ENCODE measurements around the gene SHANK3.

DNA sequence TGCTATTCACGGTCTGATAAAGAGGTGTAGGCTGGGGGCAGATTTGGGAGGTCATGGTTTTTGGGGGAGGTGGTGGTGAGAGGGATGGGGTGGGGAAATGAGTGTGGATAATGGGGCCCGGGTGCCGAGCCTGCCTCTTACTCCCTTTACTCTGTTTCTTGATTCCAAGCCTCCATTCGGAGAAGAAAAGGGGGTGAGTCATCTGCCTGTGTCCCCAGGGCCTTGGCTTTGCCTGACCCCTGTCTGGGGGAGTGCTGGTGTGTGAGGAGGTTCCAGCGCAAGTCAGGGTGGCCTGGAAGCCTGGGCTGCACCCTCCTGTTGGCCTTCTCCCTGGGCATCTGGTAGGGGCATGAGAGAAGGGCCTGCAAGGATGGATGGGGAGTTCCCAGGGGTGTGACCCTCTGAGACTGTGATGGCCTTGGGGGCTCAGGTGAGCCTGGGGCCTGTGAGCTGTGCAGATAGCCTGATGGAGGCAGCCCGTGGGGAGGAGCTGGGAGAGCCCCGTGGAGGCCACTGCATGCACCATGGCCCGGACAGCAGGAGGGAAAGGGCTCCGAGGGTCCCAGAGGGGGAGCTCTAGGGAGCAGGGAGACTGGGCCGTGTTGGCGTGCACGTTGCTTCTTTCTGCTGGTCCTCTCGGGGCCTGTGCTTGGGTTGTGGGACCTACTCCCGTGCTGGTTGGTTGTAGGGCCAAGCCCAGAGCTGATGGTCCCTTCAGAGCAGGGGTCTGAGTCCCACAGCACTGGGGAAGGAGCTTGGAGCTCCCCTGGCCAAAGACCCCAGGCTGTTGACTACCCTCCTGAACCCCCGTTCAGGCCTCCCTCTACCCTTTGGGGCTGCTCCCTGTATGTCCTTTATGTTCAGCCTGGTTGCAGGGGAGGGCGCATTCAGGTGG lies 39.1 kb downstream of the SHANK3 start:
- TF ChIP-seq TEAD4 (IDR thresholded peaks at IDR 0.05; ENCODE audit: borderline replicate concordance, insufficient read depth) (no peak), YY1 (IDR thresholded peaks at IDR 0.05; ENCODE audit: low read depth) (no peak), POLR2AphosphoS5 (IDR thresholded peaks at IDR 0.05; ENCODE audit: low read depth, low read length) (no peak), CHD2 (IDR thresholded peaks at IDR 0.05; ENCODE audit: low read length, partially characterized antibody) (no peak), TAF1 (IDR thresholded peaks at IDR 0.05; ENCODE audit: borderline replicate concordance, low read depth, low read length) (no peak), SMC3 (IDR thresholded peaks at IDR 0.05; ENCODE audit: low read depth, low read length) (no peak), EP300 (IDR thresholded peaks at IDR 0.05; ENCODE audit: borderline replicate concordance in 1 of 2, low read depth in 1 of 2, low read length in 1 of 2) (no peak), RXRA (IDR thresholded peaks at IDR 0.05; ENCODE audit: borderline replicate concordance, low read depth) (no peak), GABPA (IDR thresholded peaks at IDR 0.05; ENCODE audit: low read depth) (no peak)
- TF ChIP-seq, protein P1, sequence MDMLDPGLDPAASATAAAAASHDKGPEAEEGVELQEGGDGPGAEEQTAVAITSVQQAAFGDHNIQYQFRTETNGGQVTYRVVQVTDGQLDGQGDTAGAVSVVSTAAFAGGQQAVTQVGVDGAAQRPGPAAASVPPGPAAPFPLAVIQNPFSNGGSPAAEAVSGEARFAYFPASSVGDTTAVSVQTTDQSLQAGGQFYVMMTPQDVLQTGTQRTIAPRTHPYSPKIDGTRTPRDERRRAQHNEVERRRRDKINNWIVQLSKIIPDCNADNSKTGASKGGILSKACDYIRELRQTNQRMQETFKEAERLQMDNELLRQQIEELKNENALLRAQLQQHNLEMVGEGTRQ (IDR thresholded peaks at IDR 0.05; ENCODE audit: borderline replicate concordance, low read depth, low read length): no peak
- TF ChIP-seq, protein P2, sequence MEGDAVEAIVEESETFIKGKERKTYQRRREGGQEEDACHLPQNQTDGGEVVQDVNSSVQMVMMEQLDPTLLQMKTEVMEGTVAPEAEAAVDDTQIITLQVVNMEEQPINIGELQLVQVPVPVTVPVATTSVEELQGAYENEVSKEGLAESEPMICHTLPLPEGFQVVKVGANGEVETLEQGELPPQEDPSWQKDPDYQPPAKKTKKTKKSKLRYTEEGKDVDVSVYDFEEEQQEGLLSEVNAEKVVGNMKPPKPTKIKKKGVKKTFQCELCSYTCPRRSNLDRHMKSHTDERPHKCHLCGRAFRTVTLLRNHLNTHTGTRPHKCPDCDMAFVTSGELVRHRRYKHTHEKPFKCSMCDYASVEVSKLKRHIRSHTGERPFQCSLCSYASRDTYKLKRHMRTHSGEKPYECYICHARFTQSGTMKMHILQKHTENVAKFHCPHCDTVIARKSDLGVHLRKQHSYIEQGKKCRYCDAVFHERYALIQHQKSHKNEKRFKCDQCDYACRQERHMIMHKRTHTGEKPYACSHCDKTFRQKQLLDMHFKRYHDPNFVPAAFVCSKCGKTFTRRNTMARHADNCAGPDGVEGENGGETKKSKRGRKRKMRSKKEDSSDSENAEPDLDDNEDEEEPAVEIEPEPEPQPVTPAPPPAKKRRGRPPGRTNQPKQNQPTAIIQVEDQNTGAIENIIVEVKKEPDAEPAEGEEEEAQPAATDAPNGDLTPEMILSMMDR (IDR thresholded peaks at IDR 0.05): no peak
- TF ChIP-seq, protein P3, sequence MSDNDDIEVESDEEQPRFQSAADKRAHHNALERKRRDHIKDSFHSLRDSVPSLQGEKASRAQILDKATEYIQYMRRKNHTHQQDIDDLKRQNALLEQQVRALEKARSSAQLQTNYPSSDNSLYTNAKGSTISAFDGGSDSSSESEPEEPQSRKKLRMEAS (IDR thresholded peaks at IDR 0.05; ENCODE audit: low read depth): no peak
